Kidney epithelial cell (primary cell): ENCODE data around the gene ERVK3-1. TPM values are rescaled to one million over a fixed set of nuclear protein-coding genes. Genes with fewer than 3 reads are reported as not detected.

ENCODE experiments used
- DNase-seq: peaks from one replicate; pipeline ENCODE4 v3.0.0-alpha.2; 2010; ENCODE audit warnings: low read depth
- H3K27me3 ChIP-seq: 2 replicates; pipeline ENCODE4 v1.6.0; 2011; ENCODE audit warnings: low read length; ENCODE audit not compliant: control insufficient read depth, insufficient read depth
- H3K36me3 ChIP-seq: 2 replicates; pipeline ENCODE4 v1.5.1; 2011; ENCODE audit warnings: low read length; ENCODE audit not compliant: control insufficient read depth, insufficient read depth
- H3K4me3 ChIP-seq: 2 replicates; pipeline ENCODE4 v1.5.1; 2011; ENCODE audit warnings: low read depth, mild to moderate bottlenecking, control low read depth, low read length
- total RNA-seq: library from RNA; depleted of rRNA; stranded (reverse); fragments of >200 nt; gene quantifications from 2 replicates; pipeline ENCODE4 v1.2.3, GENCODE V29; 2015
- TF ChIP-seq, protein P1 (sequence below): IDR thresholded peaks from 2 replicates; pipeline ENCODE4 v1.5.1; 2011; ENCODE audit warnings: mild to moderate bottlenecking, moderate library complexity, low read length, control low read depth, inconsistent platforms; ENCODE audit not compliant: insufficient read depth, poor library complexity, severe bottlenecking

Gene ERVK3-1
- total RNA-seq, 1 donor from 2014 or later = 48.3 TPM

DNA sequence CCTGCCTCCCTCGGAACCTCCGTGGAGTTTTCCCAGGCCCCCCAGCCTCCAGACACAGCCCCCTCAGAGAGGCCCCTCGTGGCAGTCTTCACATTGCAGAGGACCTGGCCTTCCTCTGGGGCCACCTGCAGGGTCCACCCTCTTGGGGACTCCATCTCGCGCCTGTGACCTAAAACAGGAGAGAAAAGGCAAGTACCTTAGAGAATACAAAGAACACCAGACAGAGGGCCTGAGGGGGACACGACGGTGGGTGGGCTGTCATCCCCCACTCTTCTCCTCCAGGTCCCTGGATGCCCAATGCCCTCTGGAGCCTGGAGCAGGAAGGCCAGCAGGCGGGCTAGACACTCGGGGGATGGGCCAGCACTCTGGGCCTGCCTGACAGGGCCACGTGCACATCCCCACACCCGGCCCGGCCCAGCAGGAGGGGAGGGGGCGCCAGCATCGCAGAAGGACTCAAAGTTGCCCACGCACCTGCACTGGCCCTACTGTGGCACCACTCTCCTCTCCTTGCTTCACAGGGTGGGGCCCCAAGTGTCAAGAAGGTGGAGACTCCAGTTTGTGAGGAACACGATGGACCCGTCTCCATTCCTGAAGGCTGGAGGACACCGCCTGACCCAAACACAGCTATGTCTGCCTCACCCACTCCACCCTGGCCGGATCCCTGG, 52.4 kb downstream of the ERVK3-1 start:
- Histone ChIP-seq H3K4me3 (no peak overlapping the region), H3K36me3 (no peaks in the 10 kb centered on the region), H3K27me3 (peaks cover 35% of the 10 kb centered on the region)
- TF ChIP-seq, protein P1, sequence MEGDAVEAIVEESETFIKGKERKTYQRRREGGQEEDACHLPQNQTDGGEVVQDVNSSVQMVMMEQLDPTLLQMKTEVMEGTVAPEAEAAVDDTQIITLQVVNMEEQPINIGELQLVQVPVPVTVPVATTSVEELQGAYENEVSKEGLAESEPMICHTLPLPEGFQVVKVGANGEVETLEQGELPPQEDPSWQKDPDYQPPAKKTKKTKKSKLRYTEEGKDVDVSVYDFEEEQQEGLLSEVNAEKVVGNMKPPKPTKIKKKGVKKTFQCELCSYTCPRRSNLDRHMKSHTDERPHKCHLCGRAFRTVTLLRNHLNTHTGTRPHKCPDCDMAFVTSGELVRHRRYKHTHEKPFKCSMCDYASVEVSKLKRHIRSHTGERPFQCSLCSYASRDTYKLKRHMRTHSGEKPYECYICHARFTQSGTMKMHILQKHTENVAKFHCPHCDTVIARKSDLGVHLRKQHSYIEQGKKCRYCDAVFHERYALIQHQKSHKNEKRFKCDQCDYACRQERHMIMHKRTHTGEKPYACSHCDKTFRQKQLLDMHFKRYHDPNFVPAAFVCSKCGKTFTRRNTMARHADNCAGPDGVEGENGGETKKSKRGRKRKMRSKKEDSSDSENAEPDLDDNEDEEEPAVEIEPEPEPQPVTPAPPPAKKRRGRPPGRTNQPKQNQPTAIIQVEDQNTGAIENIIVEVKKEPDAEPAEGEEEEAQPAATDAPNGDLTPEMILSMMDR = no peak
- no peak for DNase-seq

DNA sequence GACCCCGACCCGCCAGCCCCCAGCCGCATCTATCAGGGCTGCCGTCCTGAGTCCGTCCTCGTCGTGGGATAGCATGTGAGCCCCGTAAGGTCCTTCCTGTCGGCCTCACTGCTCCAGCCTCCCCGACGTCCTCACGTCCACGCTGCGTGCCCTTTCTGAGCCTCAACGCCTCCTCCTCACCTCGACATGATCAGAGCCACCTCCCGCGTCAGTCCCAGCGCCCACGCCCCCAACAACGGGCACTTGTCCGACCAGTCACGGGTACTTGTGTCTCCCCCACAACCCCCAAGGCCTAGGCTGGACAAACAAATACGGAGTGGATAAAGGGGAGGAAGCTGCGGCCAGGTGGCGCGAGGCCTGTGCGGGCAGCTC, 56.7 kb downstream of the ERVK3-1 start:
- TF ChIP-seq, protein P1 = no peak
- Histone ChIP-seq H3K4me3 (peak overlapping the region; percentile 55), H3K27me3 (peaks cover 6% of the 10 kb centered on the region), H3K36me3 (no peaks in the 10 kb centered on the region)
- no peak for DNase-seq

DNA sequence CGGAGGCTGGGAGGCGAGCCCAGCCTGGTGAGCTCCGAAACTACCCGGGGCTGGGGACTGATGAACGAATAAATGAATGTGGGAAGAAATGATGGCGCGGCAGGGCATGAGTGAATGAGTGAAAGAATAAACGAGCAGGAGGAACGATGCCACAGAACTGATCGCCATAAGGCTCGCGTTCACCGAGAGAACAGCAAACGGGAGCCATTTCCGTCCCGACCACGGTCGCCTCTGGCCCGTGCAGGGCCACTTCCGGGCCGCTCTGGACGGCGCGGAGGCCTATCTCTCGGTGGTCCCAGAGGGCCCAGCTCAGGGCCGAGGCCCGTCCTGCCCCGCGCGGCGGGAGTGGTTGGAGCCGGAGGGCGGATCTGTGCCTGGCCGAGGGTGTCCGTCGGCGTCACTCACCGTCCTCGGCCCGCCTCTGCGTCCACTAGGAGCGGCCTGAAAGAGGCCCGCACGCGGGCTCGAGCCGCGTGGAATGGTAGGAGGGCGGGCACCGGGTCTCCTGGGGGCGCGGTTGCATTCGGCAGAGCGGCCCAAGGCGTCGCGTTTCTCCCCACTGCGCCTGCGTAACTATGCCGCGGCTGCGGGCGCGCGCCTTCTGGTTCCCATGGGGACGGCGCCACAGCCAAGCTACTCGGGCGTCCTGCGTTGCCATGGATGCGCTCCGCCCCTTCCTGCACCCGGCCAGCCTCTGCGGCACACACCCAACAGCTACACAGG, 57.3 kb downstream of the ERVK3-1 start, which contains the start of gene ZNF497:
ZNF497 (minus strand) TSS at position 480 of the 723 bp plus-strand sequence. CDS start 5,116 bp downstream, outside the sequence.
- H3K4me3 ChIP-seq = peak within 1 kb of the TSS; percentile 55
- peaks cover 2% of the 10 kb centered on the region for H3K27me3 ChIP-seq
- no peaks in the 10 kb centered on the region for H3K36me3 ChIP-seq
- DNase-seq = peak; percentile 75
- TF ChIP-seq, protein P1 = no peak

DNA sequence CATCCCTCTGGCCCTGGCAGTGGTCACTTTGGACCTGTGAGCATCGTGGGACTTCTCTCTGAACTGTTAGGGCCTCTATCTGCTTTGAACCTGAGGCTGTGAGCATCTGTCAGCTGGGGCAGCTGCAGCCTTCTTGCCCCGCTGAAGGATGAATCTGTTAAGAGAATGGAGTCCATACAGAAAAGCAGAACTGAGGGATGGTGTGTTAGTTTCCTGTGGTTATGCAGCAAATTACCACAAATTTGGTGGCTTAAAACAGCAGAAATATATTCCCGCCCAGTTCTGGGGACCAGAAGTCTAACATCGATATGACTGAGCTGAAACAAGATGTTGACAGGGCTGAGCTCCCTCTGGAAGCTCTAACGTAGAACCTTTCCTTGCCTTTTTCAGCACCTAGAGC, 59.0 kb downstream of the ERVK3-1 start:
- Histone ChIP-seq H3K27me3 (no peaks in the 10 kb centered on the region), H3K4me3 (no peak overlapping the region), H3K36me3 (no peaks in the 10 kb centered on the region)
- TF ChIP-seq, protein P1 = no peak
- DNase-seq = no peak

Other genes with a start within 250 kb of the ERVK3-1 start
- gene ZNF135, start 246.1 kb upstream of the ERVK3-1 start, total RNA-seq = 4.6 and 5.1 TPM in 2 replicates
- gene ZSCAN18, start 207.1 kb upstream of the ERVK3-1 start, total RNA-seq = 64.9 and 79.3 TPM in 2 replicates
- gene ZNF329, start 154.6 kb upstream of the ERVK3-1 start, total RNA-seq = 5.7 and 10.5 TPM in 2 replicates
- 16.8 and 25.3 TPM in 2 replicates for gene ZNF274, start 122.3 kb upstream of the ERVK3-1 start, total RNA-seq
- gene ZNF544, start 76.5 kb upstream of the ERVK3-1 start, total RNA-seq = 34.4 and 40.6 TPM in 2 replicates
- gene ZNF8, start 26.4 kb upstream of the ERVK3-1 start, total RNA-seq = 7.1 and 9.4 TPM in 2 replicates
- gene ZSCAN22, start 21.6 kb downstream of the ERVK3-1 start, total RNA-seq = 2.0 and 4.0 TPM in 2 replicates
- gene A1BG, start 48.1 kb downstream of the ERVK3-1 start, total RNA-seq = 6.7 and 8.1 TPM in 2 replicates
- gene ZNF497, start 57.4 kb downstream of the ERVK3-1 start, total RNA-seq = 0.58 and 3.1 TPM in 2 replicates
- 4.3 and 5.9 TPM in 2 replicates for gene ZNF837, start 75.7 kb downstream of the ERVK3-1 start, total RNA-seq
- gene RPS5, start 81.9 kb downstream of the ERVK3-1 start, total RNA-seq = 2,403 and 2,550 TPM in 2 replicates
- not detected in 2 replicates for gene RNF225, start 90.3 kb downstream of the ERVK3-1 start, total RNA-seq
- 6.6 and 7.1 TPM in 2 replicates for gene ZNF584, start 103.3 kb downstream of the ERVK3-1 start, total RNA-seq
- 4.2 and 4.8 TPM in 2 replicates for gene ZNF132, start 134.8 kb downstream of the ERVK3-1 start, total RNA-seq
- gene ZNF324B, start 146.2 kb downstream of the ERVK3-1 start, total RNA-seq = 5.0 and 5.8 TPM in 2 replicates
- gene ZNF324, start 161.7 kb downstream of the ERVK3-1 start, total RNA-seq = 7.2 and 12.3 TPM in 2 replicates
- gene ZNF446, start 171.0 kb downstream of the ERVK3-1 start, total RNA-seq = 10.8 and 13.1 TPM in 2 replicates
- gene SLC27A5, start 206.6 kb downstream of the ERVK3-1 start, total RNA-seq = 9.2 and 14.1 TPM in 2 replicates
- 15.6 and 16.2 TPM in 2 replicates for gene ZBTB45, start 214.4 kb downstream of the ERVK3-1 start, total RNA-seq
- 381 and 470 TPM in 2 replicates for gene TRIM28, start 238.7 kb downstream of the ERVK3-1 start, total RNA-seq
- gene CHMP2A, start 249.7 kb downstream of the ERVK3-1 start, total RNA-seq = 139 and 154 TPM in 2 replicates